ENCODE results near the gene NRCAM.
"Not testable (repeated sequence)": the region's sequence is repeated elsewhere in the genome, so short reads cannot be mapped to it uniquely, and the experiment has no call there.

NRCAM gene

GRCh38 chr7:108270385-108271015 is 185.7 kb downstream of the NRCAM start:
- no peak for DNase-seq

- no peak for DNase-seq
These were observed 187.9 kb downstream of the NRCAM start for GRCh38 chr7:108268200-108268820.

GRCh38 chr7:108267615-108268014 is 188.6 kb downstream of the NRCAM start:
- DNase-seq = no peak

GRCh38 chr7:108266491-108266890 is 189.7 kb downstream of the NRCAM start:
- no peak for DNase-seq

- no peak for DNase-seq
These were observed 190.2 kb downstream of the NRCAM start for GRCh38 chr7:108266035-108266434.

GRCh38 chr7:108265007-108265406 is 191.2 kb downstream of the NRCAM start:
- no peak for DNase-seq

- DNase-seq = no peak
These were observed 192.8 kb downstream of the NRCAM start for GRCh38 chr7:108263425-108263824.

GRCh38 chr7:108261560-108262255 is 194.5 kb downstream of the NRCAM start:
- DNase-seq = no peak

GRCh38 chr7:108259447-108259846 is 196.8 kb downstream of the NRCAM start:
- DNase-seq = not testable (repeated sequence)

- DNase-seq = no peak
These were observed 198.3 kb downstream of the NRCAM start for GRCh38 chr7:108257954-108258353.

GRCh38 chr7:108254259-108254658 is 202.0 kb downstream of the NRCAM start:
- DNase-seq = no peak

GRCh38 chr7:108253275-108254044 is 202.8 kb downstream of the NRCAM start:
- DNase-seq = no peak

GRCh38 chr7:108252177-108252576 is 204.1 kb downstream of the NRCAM start:
- no peak for DNase-seq

- DNase-seq = no peak
These were observed 204.5 kb downstream of the NRCAM start for GRCh38 chr7:108251700-108252099.

GRCh38 chr7:108249453-108249852 is 206.8 kb downstream of the NRCAM start:
- no peak for DNase-seq

GRCh38 chr7:108248821-108249220 is 207.4 kb downstream of the NRCAM start:
- DNase-seq = no peak

GRCh38 chr7:108248418-108248817 is 207.8 kb downstream of the NRCAM start:
- no peak for DNase-seq

GRCh38 chr7:108247614-108248013 is 208.6 kb downstream of the NRCAM start:
- no peak for DNase-seq

GRCh38 chr7:108246227-108246837 is 209.9 kb downstream of the NRCAM start:
- peak; percentile 18 for DNase-seq

GRCh38 chr7:108245523-108246226 is 210.6 kb downstream of the NRCAM start:
- no peak for DNase-seq

- DNase-seq = no peak
These were observed 212.1 kb downstream of the NRCAM start for GRCh38 chr7:108244110-108244509.

- DNase-seq = no peak
These were observed 216.6 kb downstream of the NRCAM start for GRCh38 chr7:108239501-108240225.

Data from inflammatory macrophage treated with lipopolysaccharide for 4 hours (primary cell).